ENCODE measurements around the gene MAN1A2.
A peak's percentile ranks its signal among the peaks of the same experiment; 100 is the strongest.

Gene MAN1A2

DNA sequence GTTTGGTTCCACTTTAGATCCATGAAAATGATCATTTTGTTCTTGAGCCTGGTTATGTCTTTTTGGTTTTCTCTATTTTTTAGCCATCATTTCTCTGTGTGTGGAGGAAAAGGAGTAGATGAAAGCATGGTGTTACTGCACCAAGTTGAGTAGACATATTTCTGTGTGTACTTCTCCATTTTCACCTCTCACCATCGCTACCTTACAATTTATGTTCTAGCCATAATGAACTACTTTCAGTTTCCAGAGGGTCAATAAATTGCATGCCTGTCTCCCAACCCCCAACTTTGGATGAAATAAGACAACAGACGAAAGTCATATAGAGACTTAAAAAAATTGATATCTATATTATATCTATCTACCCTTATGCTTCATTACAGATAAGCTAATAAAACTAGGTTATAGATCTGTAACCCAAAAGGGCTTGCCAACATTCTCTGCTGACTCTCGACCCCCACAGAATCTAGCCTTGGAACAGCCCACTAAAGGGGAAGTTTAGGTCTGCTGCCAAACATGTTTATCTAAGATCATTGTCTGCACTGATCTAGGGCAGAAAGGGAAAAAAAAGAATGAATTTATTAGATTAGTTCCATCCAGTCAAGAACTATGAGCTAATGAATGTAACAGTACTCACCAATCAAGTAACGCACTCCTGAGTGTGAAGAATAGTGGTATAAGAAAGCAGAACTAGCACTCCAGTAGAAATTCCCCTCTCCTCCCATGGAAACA, 7.5 kb upstream of the MAN1A2 start:
- FAIRE-seq (no peak), DNase-seq (ENCODE audit: low spot score) (no peak)

DNA sequence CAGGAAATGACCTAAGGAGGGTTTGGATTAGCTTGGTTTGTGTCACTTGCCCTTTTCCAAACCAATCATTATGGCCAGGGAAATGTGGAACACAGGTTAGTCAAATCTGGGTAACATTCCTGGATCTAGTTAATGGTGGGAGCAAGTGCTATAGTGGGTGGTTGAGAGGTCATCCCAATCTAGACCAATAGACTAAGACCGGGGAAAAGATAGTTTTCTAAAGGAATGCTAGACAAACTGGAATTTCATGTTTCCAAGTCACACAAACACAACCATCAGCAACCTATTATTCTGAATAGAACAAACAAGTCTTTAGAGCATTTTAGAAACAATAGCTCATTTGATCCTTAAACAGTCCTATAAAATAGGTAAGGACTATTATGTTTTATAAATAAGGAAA, 4.3 kb upstream of the MAN1A2 start:
- FAIRE-seq = no peak
- no peak for DNase-seq (ENCODE audit: low spot score)

DNA sequence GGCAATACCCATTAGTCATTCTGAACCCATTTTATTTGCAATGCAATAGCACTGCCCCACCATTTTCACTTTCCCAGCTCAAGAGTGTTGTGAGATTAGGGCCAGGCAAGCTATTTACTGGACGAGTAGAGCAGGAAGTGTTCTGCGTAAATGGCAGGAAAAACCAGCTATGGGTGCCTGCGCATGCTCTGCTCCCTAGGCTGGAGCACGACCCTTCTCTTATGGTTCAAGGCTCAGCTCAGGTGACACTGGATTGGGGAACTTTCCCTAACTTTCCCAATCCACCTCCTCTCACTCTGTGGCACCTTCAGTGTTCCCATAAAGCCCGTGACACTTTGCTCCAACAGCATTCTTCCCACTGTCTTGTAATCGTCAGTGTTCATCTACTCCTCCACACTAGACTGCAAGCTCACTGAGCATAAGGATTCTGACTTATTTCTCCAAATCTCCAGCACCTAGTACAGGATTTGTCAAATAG, 3.6 kb upstream of the MAN1A2 start:
- DNase-seq (ENCODE audit: low spot score) (no peak), FAIRE-seq (no peak)

DNA sequence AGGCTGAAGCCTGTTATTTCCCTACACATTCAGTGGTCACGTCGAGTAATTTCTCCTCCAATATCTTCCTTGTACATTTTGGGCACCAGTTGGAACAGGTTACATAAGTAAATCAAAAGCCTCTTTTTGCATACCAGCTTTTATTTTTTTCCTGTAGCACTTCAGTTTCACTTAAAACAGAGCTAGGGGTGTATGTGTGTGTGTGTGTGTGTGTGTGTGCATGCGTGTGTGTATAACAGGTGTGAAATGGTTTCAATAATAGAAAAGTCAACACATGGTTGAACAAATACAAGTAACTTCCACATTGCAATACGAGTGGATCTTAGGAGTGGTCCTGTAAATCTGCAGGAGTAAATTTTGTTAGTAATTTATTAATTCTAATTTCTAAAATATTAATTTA, 3.0 kb upstream of the MAN1A2 start:
- DNase-seq (ENCODE audit: low spot score) = no peak
- FAIRE-seq = no peak

DNA sequence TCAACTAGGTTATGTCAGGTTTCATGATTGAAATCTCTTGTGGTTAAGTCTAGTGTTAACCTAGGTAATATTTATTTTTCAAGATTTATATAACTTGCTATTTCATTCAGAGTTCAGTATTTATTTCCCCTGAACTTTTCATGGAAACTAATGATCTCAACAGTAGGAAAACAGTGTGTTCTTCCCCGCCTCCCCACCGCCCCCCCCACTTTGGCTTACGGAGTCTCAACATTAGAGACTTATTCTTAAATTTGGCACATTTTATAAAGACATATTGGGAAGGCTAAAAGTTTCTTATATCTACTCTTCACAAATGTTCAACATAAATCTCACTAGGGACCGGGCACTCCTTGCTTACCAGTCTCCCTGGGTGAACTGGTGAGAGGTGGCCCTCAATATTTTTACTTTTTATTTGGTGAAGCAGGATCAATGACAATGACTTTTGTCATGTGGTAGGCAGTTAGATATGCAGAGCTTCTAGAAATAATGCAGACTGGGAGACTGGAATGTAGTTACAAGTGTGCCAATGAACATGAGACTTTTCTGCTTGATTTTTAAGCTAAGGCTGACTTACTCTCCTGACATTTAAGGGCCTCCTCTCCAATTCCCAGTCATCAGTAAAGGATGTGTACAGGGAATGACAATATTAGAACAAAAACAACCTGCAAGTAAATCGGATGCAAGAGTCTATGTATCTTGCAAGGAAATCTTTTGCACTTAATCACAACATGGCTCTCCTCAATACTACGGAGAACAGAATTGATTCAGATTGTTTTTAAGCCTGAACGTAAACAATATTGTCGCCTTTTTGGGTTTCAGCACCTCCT, 1.7 kb upstream of the MAN1A2 start:
- FAIRE-seq (no peak), DNase-seq (ENCODE audit: low spot score) (no peak)

DNA sequence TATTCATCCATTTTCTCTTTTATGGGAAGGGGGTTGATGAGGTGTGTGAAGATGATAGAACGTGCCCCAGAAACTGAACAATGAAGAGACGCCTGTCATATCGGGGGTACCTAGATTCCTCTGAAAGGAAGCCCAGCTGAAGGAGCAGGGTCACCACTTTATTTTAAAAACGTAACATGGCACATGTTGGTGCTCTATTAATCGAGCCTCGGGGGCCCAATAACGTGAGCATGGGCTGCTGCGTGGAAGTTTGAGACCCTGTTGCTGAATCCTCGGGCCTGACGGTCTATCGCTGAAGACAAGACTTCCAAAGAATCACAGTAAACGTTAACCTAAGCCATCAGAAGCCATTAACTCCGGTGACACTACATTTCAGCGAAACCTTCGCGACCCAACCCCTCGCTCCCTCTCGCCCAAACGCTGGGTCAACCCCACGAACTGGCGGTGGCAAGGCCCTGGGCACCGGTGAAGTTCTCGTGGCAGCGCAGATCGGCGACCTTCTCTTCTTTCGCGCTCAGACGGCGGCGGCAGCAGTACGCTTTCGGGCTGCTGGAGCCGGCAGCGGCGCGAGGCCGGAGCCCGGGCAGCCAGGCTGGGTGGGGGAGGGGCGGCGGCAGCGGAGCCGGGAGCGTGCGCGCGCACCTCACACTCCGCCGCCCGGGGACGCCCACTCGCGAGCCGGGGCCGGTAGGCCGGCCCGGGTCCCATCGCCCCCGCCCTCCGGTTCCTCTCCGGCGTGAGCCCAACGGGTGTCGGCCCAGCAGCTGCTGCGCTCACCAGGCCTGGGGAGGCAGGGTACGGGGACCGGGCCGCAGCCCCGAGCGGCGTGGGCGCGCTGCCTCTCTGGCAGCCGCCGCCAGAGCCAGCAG, 838 bp upstream of the MAN1A2 start:
- no peak for FAIRE-seq
- peak; percentile 94 for DNase-seq (ENCODE audit: low spot score)

DNA sequence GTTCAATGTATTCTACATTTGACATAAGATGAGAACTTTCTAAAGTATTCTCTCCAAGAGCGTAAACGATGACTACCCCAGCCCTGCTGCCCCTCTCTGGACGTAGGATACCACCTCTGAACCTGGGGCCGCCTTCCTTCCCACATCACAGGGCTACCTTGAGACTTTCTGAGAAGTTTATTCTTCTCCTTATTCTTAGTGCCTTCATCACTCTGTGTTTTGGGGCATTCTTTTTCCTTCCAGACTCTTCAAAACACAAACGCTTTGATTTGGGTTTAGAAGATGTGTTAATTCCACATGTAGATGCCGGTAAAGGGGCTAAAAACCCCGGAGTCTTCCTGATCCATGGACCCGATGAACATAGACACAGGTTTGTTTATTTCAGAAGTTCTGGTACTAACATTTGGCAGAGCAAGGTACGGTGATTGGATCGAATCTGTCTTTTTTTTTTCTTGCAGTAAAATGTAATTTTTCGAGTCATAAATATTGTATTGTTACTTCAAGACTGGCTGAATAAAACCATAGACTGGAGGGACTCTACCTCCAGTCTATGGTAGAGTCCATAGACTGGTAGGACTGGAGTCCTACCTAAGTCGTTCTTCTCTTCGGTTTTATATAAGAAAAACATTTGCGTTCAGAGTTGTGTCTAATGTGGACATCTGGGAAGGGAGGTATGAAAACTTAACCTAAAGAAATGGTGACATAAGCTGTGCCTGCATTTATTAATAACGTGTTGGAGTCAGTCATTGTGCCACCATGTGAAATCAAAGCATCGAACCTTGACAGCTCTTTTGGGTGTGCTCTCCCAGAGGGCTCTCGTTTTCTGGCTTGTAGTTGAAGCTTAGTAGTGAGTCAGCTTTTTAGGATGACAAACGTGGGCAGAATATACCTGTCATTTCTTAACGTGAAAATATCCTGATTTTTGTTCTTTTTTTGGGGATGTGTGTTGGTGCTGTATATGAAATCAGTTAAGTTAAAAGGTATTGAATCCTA, 1.2 kb downstream of the MAN1A2 start:
- FAIRE-seq = no peak
- DNase-seq (ENCODE audit: low spot score) = no peak

DNA sequence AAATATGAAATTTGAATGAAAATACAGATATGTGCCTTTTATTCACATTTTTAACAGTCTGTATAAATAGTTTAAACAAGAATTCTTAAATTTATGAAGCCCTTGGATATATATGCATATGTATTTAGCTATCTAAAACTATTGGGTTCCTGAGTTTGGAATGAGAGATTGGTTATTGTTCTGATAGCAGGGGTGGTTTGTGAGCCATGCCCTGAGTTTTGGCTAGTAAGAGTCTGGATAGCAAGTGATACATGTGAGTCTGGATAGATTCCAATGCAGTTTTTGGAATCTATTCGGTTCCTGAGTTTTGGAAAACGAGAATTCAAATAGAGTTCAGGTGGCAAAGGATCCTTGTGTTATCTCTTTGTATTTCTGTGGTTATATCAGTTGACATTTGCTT, 2.8 kb downstream of the MAN1A2 start:
- DNase-seq (ENCODE audit: low spot score) (no peak), FAIRE-seq (no peak)

DNA sequence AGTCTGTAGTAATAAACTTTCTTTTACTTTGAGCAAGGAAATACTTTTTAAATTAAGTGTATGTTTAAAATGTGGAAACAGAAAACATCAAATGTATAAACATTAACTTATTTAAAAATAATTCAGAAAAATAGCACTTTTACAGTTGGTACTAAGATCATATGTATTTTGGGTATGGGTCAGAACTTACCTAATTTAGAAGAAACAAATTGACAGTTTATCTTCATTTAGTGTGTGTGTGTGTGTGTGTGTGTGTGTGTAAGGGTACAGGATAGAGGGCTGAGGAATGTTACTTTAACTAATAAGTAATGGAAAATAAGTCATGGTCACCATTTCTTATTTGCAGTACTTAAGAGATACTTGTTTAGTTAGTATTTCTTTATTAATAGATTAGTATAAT, 3.3 kb downstream of the MAN1A2 start:
- FAIRE-seq (no peak), DNase-seq (ENCODE audit: low spot score) (no peak)

DNA sequence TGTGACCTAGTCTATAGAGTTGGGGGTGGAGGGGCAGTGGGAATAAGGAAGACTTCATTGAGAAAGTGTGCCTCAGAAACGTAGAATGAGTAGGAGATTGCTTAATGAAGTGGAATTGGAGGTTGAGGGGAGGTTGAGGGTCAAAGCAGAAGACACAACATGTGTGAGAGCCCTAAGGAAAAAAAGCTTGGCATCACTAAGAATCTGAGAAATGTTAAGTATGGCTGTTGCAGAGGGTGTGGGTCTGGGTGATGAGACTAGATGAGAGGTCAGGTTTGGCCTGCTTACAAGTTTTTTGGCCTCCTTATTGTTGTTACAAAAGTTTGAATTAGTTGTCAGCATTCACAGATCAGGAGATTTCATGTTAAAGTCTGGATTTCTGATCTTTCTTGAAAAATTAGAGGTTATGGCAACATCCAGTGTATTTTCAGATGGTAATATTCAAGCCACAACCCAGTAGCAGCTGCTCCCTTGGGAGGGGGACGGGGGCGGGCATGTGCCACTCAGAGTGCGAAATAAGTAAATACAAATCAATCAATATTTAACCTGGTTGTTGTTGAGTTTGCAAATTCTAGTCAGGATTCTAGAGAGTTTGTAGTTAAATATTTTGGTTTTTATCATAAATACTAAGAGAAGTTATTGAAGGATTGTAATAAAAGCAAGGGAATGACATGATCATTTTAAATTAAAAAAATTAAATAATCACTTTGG, 4.3 kb downstream of the MAN1A2 start:
- FAIRE-seq (no peak), DNase-seq (ENCODE audit: low spot score) (no peak)

DNA sequence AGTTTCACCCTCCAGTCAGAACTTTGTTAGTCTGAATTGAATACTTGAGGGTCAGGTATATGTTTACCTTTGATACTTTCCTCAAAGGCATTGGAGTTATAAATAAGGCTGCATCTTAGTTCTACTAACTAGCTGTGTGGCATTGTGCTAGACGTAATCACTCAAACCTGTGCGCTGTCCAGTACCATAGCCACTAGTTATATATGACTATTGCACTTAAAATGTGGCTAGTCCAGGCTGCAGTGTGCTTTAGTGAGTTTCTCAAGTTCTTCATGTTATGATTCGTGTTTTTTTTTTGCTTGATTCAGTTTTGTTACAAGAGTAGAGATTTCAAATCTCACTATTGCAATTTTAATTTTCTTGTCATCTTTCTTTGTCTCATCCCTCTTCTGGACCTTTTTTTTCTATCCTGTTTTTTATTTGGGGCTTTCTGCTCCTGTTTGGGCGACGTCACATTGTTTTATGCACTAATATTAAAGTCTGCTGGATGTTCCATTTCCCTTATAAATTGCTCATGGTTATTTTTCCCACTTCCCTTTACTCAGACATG, 5.7 kb downstream of the MAN1A2 start:
- DNase-seq (ENCODE audit: low spot score) = no peak
- no peak for FAIRE-seq

DNA sequence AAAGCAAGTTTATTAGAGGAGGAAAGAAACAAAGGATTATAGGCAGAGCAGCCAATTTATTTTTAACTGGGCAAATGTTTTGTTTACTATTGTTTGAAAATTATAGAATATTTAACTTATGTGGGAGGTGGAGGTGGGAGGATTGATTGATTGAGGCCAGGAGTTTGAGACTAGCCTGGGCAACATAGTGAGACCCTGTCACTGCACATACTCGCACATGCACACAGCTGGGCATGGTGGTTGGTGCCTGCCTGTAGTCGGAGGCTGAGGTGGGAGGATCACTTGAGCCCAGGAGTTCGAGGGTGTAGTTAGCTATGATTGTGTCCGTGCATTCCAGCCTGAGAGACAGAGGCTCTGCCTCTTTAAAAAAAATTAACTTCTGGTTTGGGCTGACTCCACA, 6.7 kb downstream of the MAN1A2 start:
- no peak for DNase-seq (ENCODE audit: low spot score)
- no peak for FAIRE-seq

DNA sequence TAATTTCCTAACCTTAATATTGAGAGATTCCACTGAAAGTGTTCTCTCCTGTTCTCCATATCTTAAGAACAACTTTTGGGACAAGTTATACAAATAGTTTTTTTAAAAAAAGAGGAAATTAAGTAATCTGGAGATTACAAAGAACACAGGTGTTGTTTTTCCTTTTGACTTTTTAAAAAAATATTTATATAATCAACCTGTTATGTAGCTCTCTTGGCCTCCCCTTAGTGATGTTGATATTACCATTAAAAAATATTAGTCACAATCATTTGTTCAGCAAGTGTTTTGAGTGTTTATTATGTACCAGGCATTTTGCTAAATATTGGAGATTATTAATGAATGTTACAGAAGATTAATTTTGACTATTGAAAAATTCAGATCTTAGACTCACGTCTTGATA, 8.1 kb downstream of the MAN1A2 start:
- no peak for FAIRE-seq

DNA sequence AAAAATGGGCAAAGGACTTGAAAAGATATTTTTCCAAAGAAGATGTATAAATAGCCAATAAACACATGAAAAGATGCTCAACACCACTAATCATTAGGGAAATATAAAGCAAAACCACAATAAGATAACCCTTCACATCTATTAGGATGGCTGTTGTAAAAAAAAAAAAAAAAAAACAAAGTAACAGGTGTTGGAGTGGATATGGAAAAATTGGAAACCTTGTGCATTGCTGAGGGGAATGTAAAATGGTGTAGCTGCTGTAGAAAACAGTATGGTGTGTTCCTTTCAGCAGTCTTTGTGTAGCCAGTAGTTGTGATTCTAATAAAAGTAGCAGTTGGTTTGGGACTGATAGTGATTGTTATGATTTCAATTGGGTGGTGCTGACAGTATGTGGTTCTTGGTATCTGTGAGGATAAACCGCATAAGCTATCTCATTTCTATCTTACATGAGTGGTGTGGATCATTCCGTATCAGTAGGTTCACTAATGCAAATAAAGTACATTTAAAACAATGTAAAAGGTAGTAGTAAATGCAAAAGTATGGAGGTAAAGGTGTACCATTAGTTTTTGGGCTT, 19.9 kb downstream of the MAN1A2 start:
- FAIRE-seq (peak; percentile 23), DNase-seq (ENCODE audit: low spot score) (no peak)

More for the DNA sequence above, 8.1 kb downstream of the MAN1A2 start:
- DNase-seq (ENCODE audit: low spot score) = no peak

DNA sequence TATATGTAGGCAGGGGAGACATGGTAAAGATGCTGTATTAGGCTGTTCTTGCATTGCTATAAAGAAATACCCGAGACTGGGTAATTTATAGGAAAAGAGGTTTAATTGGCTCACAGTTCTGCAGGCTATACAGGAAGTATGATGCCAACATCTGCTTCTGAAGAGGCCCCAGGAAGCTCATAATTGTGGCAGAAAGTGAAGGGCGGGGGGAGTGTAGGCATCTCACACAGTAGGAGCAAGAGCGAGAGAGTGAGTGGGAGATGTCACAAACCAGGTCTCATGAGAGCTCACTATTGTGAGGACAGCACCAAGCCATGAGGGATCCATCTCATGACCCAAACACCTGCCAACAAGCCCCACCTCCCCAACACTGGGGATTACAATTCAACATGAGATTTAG, 21.1 kb downstream of the MAN1A2 start:
- DNase-seq (ENCODE audit: low spot score) (no peak), FAIRE-seq (no peak)

DNA sequence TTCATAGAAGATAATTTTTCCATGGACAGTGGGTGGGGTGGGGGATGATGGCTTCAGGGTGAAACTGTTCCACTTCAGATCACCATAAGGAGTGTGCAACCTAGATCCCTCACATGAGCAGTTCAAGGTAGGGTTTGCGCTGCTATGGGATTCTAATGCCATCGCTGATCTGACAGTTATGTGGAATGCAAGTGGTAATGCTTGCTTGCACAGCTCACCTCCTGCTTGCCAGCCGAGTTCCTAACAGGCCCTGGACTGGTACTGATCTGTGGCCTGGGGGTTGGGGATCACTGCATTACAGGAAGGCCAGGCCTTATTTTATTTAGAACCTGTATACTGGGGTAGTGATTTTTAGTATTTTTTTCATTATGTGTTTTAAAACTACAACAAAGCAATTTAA, 22.0 kb downstream of the MAN1A2 start:
- no peak for FAIRE-seq
- no peak for DNase-seq (ENCODE audit: low spot score)

DNA sequence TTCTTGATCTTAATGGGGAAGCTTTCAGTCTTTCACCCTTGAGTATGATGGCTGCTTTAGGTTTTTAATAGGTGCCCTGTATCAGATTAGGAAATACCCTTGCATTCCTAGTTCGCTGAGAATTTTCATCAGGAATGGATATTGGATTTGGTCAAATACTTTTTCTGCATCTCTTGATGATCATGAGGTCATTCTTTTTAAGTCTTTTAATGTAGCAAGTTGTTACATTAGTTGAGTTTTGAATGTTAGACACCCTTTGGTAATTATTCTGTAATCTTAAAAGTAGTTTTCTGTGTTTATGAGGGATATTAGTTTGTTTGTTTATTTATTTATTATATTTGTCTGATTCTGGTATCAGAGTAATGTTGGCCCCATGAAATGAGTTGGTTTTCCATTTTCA, 22.5 kb downstream of the MAN1A2 start:
- no peak for DNase-seq (ENCODE audit: low spot score)
- FAIRE-seq = no peak

DNA sequence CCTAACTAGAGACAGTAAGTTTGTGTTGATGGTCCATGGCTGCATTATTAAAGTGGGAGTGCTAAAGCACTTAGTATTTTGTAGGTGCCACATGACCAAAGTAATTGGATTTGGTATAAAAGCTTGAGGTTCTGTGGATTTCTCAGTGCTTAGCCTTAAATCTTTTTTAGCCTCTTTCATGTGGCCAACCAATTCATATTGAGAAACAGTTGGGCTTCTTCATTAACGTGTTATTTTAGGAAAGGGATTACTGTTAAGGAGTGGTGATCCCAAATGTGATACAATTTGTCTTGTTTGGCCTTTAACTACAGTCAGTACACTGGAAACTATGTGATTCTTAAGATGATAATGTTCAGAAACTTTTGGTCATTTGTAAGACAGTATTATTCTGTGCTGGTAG, 25.5 kb downstream of the MAN1A2 start:
- DNase-seq (ENCODE audit: low spot score) (no peak), FAIRE-seq (no peak)

DNA sequence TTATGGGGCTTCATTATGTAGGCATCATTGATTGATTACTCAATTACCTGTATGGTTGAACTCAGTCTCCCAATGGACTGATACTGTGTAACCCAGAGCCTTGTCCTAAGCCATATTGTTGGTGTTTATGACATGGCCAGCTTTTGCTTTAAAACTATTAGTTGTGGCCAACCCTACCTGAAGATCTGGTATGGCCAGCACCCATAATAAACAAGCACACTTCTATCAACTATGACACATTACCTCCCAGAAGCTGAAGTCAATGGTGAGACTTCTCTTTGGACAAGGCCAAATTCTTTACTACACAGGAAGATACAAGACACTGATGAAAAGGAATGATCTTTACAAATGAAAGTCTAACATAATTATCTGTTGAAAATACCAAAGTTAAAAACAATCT, 28.8 kb downstream of the MAN1A2 start:
- FAIRE-seq (no peak), DNase-seq (ENCODE audit: low spot score) (no peak)

Measured in urothelium cell line (cell line).